HG03432 (cell line): ENCODE data around the gene ABL1.
"Not testable (repeated sequence)": the region's sequence is repeated elsewhere in the genome, so short reads cannot be mapped to it uniquely, and the experiment has no call there.

ENCODE experiments used
- ATAC-seq: cut with Tn5 transposase; IDR thresholded peaks from one replicate; pipeline ENCODE4 v1.9.1; 2021; ENCODE audit warnings: mild to moderate bottlenecking, moderate library complexity; ENCODE audit not compliant: unreplicated experiment

Gene ABL1

DNA sequence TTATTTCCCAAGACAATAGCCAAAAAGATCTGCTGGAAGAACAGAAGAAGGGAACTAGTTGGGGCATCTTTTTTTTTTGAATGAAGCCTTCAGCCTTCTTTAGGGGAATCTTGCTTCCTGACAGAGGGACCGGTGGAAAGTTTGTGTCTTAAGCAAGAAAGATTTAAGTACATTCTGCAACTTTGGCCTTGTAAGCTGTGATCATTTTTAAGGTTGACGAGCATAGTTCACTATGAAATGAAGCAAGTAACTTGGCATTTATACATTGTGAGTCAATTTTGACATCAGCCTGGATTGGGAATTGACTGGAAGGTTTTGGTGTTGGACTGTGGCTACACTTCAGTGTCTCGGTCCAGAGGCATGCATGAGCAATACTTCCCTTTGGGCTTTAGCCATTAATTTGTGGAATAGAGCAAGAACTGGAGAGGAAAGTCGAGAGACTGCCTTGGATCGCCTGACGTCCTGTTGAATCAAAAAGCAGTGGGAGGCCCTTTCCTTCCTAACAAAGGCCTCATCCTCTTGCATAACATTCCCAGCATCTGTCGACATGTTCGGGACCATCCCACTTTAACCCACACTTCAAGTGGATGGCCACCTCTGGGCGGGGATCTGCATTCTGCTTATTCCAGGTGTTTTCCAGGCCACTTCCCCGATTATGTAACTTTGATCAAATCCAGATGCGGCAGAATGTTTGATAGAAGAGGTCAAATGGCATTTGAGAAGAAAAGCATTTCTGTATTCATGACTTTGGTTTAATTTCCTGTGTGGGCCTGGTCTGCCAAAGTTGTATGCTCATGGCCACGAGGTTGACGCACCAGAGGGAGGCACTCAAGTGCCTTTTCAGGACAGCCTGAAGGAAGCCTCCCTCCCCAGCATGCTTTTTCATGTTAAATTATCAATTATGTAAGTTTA is 12.5 kb downstream of the ABL1 start:
- ATAC-seq: no peak

DNA sequence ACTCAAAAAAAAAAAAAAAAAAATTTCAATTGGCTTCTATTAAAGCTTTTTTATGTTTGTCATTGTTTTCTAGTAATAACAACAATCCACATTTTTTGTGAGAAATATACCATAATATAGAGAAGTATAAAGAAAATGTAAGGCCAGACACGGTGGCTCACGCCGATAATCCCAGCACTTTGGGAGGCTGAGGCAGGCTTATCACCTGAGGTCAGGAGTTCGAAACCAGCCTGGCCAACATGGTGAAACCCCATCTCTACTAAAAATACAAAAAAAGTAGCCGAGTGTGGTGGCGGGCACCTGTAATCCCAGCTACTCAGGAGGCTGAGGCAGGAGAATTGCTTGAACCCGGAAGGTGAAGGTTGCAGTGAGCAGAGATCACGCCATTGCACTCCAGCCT is 13.5 kb downstream of the ABL1 start:
- ATAC-seq: not testable (repeated sequence)

DNA sequence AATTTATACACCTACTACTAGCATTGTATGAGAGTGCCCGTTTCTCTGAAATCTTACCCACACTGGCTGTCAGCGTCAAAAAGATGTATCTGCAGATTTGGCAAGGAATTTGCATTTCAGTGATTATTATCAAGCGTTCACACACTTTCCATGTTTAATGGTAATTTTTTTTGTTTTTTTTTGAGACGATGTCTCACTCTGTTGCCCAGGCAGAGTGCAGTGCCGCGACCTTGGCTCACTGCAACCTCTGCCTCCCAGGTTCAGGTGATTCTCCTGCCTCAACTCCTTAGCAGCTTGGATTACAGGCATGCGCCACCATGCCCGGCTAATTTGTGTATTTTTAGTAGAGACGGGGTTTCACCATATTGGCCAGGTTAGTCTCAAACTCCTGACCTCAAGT is 14.3 kb downstream of the ABL1 start:
- ATAC-seq: no peak

DNA sequence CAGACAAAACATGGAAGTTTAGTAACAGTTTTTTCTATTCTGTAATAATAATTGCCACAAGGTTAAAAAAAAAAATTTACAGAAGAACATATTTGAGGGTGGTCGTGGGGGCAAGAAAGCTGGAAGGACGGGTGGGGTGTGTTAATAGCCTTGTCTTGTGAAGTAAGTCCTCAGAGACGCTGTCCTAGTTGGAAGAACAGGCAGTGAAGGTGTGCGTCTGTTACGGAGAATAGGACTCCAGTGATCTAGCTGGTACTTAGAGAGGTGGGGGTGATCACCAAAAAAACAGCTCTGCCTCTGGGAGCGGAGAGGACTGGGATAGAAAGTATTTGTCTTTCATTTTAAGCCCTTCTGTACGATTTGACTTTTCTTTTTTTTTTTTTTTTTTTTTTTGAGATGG is 17.7 kb downstream of the ABL1 start:
- no peak for ATAC-seq

DNA sequence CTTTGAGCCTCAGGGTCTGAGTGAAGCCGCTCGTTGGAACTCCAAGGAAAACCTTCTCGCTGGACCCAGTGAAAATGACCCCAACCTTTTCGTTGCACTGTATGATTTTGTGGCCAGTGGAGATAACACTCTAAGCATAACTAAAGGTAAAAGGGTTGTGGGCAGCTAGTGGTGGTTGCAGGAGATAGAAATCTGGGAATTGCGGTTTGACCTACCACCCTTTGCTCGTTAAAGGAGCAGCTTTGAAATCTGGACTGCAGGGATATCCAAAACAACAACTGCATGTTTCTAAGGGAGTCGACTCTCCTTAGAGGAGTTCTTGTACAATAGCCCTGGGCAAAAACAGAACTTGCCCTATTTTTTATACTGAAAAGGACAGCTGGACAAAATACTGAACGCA is 19.0 kb downstream of the ABL1 start:
- ATAC-seq: no peak

DNA sequence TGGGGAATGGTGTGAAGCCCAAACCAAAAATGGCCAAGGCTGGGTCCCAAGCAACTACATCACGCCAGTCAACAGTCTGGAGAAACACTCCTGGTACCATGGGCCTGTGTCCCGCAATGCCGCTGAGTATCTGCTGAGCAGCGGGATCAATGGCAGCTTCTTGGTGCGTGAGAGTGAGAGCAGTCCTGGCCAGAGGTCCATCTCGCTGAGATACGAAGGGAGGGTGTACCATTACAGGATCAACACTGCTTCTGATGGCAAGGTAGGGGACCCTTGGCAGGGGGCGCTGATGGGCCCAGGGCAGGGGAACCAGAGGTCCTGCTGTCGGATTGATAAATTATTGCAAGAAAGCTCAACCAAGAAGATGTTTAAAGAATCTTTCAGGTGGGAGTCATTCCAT is 19.8 kb downstream of the ABL1 start:
- no peak for ATAC-seq

DNA sequence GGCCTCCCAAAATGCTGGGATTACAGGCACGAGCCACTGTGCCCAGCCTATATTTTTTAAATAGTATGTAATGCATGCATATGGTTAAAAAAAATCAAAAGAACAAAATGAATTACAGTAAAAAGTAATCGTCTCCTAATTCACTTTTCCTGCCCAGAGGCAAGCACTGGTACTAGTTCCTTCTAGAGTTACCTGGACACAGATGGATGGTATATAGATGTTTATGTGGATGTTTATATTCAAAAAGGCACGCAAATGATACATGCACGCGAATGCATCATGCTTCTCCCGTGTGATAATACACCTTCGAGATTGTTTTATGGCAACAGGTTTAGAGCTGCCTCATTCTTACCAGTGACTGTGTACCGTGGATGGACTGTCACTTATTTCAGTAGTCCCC is 21.4 kb downstream of the ABL1 start:
- ATAC-seq: no peak

DNA sequence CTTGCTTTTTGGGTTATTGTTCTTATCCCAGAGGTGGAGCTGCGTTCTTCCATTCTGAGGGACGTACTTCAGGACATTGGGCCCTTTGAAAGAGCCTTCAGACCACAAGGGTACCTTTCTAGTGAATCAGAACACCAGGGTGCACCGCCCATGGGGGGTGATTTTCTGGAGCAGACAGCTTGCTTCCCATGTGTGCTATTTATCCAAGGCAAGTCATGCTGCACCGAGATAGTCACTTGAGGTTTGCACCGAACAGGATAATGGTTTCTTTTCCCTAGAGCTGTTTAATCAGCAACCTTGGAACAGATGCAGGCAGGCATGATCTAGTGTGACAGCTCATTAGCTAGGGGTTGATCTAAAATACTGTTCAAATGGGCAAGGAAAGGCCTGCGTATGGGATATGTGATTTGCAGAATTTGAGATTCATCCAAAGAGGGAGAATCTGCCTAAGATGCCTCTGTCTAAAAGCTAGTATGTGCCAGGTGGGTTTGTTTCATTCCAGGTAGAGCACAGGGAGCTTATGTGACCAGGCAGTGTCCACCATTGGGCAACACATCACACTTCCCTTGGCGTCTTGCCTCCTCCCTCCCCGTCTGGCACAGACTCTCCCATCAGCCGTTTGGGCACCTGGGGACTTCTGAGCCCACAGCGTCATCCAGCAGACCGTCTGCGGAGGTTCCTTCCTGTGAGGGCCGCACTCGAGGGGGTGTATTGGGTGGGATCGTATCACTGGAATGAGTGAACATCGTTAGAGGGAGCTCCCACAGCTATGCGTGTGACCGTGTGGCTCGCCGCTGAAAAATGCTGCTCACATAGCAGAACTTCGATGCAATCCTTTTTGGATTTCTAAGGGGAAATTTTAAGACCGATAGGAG is 23.0 kb downstream of the ABL1 start:
- ATAC-seq: no peak

DNA sequence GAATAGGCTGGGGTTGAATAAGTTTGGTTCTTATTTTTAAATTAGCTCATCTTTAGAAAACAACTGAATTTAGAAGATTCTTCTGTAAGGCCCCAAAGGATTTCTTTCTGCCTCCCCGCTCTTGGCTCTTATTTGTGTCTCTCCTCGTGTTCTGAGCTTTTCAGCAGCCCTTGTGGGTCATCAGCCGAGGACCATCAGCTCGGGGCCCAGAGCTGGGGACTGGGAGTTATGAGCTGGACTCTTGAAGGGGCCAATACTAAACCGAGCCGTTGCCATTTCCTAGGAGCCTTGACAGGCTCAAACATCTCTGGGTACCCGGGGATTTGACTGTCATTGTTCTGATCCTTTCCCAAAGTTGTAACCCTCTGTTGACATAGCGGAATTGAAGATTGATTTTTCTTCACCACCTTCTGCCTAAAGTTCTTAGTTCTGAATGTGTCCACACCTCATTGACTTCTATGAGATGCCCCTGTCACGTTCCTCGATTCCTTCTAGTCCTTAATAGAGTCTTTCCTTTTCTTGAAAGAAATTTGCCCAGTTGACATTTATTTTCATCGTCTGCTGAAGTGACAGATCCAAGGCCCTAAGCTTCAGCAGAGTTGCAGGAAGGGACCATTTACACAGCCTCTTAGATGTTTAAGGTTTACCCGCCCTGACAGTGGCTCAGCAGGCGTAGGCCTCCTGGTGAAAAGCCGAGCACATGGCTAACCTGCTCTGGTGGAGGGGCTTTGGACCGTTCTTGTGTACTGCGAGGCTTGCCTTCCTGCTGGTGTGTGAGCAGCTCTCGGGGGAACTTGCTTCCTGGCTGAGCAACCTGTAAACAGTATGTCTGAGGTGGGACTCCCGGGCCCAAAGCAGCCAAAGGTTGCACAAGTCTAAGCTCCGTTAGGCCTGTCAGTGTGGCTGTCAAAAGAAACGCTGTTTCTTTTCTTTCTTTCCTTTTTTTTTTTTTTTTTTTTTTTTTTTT is 24.0 kb downstream of the ABL1 start:
- ATAC-seq: no peak

DNA sequence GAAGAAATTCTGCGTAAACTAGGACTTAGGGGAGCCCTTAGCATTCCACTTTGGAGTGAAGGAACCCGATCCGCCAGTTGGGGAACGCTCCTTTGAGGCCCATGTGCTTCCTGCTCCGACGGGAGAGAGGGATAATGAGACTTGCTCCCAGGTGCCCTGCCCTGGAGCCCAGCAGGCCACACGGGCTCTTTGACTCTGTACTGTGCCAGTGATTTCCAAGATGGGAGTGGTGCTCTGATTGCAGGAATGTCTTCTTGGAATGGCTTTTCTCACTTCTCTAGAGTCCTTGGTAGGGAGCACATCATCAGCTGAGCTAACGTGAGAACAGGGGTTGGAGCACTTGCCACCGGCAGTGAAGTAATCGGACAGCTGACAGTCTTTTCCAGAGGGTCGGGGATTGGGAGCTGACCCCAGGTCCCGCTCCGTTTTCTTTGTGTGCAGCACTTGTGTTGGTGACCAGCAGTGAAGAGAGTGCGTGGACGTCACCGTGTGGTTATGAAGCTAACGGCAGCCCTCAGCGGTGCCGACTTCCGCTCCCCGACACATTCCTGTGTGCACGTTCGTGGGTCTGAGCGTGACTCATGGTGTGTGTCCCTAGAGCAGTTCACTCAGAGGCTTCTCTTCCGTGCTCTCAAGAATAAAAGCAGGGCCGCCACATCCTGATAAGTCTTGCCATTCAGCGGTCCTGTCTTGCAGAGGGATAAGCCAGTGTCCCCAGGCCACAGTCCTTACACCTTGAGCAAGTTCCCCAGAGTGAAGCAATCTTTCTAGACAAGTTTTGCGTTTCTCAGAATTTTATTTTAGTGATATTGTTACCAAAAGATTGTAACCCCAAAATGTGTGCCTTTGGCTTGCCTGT is 25.6 kb downstream of the ABL1 start:
- no peak for ATAC-seq

DNA sequence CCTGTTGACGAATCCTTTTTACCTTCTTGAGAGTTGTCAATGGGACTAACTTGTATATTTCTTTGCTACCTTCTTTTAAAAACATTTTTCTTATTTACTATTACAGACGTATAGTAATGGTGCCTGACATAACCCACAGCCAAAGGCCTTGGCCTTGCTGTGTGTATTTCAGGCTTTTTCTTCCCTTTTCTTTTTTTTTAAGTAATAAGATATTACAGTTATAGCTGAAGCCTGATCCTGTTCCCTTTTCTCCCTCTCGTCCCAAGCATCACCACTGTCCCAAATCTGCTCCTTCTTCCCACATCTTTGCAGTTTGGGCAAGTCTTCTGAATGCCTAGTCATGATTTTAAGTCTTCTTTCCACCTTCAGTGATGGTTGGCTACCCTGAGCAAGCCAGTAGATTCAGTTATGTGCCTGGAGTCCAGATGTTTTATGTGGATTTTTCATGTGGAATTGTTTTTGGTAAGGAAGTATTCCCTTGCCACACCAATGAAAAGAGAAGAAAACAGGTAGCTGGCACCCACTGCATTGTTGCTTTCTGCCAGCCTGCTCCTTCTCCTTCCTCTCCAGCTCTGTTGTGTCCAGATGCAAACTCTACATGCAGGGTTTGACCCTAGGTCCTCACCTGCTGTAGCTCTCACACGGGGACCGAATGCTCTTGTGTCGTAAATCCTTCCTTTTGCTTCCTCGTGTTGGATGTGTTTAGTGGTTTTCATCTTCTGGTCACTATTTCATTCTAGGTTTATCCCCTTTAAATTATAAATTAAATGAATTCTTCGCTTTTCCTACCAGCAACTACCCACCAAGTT is 26.5 kb downstream of the ABL1 start:
- no peak for ATAC-seq

DNA sequence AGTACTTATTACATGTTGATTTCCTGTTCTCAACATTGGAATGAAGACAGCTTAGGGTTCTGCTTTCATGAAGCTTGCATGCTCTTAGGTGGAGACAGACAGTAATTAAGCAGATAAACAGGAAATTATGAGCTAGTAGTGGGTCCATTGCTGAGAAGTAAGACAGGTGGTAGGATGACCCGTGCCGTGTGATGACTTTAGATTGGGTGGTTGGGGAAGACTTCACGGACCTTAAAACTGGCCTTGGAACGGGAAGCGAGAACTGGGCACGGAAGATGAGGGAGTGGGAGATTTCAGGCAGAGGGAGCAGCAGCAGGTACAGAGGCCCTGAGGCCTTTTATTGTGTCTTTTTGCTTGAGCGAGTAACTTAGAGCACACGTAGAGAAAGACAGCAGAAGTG is 27.2 kb downstream of the ABL1 start:
- no peak for ATAC-seq

DNA sequence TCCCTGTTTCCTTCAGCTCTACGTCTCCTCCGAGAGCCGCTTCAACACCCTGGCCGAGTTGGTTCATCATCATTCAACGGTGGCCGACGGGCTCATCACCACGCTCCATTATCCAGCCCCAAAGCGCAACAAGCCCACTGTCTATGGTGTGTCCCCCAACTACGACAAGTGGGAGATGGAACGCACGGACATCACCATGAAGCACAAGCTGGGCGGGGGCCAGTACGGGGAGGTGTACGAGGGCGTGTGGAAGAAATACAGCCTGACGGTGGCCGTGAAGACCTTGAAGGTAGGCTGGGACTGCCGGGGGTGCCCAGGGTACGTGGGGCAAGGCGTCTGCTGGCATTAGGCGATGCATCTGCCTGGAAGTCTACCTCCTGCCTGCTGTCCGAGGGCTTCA is 27.7 kb downstream of the ABL1 start:
- no peak for ATAC-seq

DNA sequence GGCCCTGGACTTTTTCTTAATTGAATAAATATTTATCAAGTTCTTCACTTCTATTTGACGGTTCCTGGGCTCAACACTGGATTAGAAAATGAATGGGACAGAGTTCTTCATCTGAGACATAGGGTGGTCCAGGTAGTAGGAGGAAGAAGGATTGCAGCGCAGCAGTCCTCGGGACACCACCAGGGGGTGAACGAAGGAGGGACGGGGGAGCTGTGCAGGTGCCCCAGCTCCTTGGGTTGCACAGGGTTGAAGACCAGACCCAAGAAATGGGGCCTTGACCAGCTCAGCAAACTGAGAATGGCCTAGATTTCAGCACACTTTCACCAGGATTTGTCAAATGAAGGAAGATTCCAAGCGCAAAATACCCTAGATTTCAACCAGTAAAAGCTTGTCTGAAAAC is 29.5 kb downstream of the ABL1 start:
- no peak for ATAC-seq

DNA sequence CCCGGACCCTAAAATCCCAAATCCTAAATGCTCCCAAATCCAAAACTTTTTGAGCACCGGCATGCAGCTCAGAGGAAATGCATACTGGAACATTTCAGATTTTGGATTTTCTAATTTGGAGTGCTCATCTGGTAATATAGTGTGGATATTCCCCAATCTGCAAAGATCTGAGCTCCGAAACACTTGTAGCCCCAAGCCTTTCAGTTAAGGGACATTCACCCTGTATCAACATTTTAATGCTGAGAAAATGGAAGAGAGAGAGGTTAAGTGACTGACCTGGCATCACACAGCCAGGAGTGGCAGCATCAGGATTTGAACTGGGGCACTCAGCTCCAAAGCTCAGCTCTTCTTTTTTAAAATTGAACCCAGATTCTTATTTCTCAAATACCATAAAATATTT is 30.9 kb downstream of the ABL1 start:
- ATAC-seq: no peak

DNA sequence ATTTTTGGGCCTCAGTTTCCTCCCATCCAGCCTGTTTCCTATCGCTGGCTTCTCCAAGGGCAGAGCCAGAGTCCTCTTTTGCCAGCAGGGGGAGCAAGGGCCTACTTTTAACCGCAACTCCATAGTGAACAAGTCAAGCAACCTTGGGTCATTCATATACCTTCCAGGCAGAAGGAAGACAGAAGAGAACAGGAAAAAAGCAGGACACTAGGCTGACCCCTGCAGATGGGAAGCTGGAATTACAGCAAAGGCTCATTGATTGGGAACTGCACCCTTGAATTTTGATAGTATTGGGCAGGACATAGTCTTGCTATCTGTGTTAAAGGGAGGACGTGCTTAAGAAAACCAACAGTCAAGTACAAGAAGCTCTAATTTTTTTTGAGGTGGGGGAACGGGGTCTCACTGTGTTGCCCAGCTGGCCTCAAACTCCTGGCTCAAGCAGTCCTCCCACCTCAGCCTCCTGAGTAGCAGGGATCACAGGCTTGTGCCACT is 31.5 kb downstream of the ABL1 start:
- ATAC-seq: no peak

DNA sequence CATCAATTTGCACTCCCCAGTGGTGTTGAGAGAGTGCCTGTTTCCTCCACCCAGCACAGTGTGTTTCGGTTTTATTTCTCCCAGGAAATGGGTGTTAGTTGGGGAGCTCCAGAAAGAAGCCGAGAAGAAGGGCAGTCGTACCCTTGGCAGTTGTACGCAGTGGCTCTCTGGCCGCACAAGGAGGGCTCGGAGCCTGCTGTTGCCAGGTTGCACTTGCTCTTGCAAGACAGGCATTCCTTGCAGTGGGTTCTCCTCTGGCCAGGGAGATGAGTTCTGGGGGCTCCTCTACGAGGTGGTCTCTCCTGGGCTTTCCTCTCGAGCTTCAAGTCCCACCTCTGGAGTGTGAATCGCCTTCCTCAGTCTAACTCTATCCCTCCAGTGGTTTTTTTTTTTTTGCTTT is 32.5 kb downstream of the ABL1 start:
- ATAC-seq: no peak

DNA sequence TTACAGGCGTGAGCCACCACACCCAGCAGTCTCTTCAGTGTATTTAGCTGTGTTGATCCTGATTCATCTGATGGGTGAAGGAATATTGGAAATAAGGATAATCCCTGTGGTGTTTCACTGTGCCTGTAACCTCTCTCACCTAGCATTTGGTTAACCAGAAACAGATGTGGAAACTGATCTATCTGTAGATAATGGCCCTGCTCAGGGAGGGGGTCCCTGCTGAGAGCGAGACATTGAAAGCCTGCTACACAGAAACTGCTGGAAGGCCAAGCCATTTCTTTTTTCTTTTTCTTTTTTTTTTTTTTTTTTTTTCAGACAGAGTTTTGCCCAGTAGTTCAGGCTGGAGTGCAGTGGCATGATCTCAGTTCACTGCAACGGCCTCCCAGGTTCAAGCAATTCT is 33.2 kb downstream of the ABL1 start:
- no peak for ATAC-seq

DNA sequence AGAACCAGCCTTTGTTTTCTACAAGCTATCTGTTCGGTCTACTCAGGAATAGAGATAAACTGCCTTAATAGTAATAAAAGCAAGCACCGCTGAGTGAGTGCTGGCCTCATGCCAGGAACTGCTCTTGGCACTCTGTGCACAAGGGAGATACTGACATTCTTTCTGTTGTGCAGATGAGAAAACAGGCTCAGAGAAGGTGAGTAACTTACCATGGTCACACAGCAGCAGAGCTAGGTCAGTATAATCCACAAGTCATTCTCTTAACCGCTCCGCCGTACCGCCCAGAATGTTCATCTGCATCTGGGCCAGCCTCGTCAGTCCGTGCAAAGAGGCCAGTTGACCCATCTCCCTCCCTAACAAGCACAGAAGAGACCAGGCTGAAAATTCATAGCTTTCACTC is 34.2 kb downstream of the ABL1 start:
- ATAC-seq: no peak
